Suppressor macrophage treated with lipopolysaccharide for 1 hour (primary cell): Measurements from ENCODE around the gene THAP5.

ENCODE experiments used
- DNase-seq, 3 donors: peaks; one replicate each; pipeline ENCODE4 v3.0.0-alpha.2; 2020 to 2022

THAP5 gene

DNA sequence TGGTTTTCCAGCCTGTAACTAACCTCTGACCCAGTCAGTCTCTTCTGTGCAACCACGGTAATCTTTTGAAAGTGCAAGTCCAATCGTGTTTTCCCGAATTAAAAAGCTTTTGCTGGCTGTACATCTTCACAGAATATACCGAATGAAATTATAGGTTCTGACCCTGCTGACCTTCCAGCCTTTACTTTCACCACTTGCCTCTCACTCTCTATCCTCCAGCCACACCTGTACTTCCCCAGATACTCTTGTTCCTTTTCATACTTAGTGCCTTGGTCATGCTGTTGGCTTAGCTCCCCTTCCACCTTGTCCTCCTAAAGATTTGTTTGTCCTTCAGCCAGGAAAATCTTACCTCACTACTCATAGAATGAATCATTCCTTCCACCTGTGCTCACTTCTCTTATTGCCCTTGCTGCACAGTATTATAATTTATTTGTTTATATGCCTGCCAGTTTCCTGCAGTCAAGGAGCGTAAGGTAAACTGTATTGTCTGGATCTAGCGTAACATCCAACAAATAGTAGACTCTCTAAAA is 41.3 kb downstream of the THAP5 start:
- no peak for DNase-seq

GRCh38 chr7:108526768-108527017 is 42.8 kb downstream of the THAP5 start:
- DNase-seq, result no peak

DNA sequence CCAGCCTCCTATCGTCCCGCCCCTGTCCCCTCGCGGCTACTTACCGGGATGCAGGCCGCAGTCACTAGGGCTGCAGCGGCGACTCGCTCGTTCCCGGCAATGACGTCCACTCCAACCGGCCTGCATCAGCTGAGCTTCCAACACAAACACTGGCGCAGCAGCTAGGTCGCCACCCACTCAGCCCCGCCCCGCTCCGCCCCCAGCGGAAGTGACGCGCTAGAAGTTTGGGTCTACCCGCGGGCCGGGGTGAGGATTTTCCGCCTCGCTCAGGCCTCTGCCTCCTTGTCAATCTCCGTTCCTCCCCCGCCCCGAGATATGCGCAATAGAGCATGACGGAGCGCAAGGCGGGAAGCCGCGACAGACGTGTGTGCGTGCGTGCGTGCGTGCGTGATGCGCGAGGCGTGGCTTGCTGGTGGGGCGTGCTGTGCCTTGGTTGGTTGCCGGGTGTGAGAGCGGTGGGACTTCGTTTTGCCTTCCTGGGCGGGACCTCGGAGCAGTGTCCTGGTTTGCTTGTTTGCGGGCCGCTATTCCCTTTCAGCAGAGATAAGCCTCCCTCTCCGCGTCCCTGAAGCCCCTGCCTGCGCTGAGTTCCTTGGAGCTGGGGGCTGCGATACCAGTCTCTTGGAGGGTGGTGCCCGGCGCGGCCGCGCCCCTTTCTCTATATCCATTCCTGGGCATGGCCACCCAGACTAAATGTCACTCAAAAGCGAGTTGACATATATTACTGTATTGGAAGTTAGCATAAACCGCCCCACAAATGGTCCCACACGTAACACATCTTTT is 43.3 kb downstream of the THAP5 start, which contains the start of gene PNPLA8:
Gene PNPLA8 (minus strand): TSS at position 151 of the 783 bp plus-strand sequence. CDS start 10,644 bp downstream, outside the sequence.
- DNase-seq, result peak; percentile 99 to 100 (median 100)

DNA sequence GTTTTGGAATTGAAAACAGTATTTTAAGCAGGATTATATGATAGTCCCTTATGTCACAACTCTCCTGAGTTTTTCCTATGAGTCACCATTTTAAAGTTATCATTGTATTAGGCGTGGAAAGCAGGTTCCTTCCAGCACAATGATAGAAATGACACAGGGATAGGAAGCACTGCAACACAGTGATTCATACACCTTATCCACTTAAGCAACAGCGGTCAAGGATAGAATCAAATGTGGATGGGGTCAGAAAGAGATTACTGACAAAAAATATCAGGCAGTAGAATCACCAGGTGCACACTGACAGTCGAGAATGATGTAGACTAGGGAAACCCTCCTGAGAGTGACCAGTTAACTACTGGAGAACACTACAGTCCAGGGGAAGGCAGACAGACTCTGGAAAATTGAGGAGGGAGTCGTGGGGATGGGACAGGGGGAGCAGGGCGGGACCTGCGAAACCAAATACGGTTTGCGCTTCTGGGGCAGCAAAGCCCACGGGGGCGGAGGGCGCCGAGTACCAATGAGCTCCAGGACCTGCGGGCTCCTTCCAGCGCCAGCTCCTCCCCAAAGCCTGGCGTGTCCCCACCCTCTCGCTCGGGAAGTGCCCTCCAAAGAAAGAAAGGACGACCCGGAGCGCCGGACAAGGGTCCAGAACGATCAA is 44.0 kb downstream of the THAP5 start:
- DNase-seq, result peak; percentile 85 to 91 (median 91)

DNA sequence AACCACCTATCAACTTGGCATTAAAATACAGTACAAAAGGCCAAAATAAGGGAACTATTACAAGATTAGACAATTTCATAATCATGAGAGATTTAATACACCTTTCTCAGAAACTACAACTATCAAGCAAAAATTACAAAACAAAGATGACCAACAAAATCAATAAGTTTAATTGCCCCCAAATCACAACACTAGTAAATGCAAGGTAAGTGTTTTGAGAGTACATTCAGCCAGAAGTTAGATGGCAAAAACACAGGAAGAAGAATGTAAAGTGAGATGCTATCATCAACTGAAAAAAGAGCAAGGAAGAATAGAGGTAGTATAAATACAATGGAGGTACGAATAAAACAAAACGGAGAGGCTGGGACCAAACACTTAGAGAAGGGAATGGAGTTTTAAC is 46.7 kb downstream of the THAP5 start:
- no peak for DNase-seq

DNA sequence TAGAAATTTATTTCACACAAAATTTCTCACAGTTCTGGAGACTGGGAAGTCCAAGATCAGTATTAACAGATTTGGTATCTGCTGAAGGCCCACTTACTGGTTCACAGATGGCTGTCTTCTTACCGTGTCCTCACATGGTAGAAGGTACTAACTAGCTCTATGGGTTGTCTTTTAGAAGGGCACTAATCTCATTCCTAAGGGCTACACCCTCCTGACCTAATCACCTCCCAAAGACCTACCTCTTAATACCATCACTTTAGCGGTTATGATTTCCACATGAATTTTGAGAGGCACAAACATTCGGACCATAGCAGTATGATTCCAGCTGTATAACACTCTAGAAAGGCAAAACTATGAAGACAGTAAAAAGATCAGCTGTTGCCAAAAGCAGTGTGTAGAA is 51.6 kb downstream of the THAP5 start:
- DNase-seq, result no peak

DNA sequence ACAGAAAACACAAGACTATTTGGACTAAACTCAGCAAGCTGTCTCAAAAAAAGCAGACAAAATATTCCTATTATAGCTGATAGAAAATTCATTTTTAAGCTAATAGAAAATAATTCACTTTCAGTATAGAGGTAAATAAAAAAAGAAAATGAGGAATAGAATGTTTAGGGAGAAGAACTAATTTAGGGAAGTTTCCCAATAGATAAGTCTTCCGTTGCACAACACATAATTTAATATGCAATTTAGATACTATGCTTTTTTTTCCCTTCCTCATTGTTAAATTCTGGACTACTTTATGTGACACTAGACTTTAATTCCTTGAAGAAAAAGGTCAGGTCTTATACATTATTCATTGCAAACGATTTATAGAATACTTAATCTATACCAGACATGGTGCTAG is 53.9 kb downstream of the THAP5 start:
- peak; percentile 17 to 70 (median 67) for DNase-seq

DNA sequence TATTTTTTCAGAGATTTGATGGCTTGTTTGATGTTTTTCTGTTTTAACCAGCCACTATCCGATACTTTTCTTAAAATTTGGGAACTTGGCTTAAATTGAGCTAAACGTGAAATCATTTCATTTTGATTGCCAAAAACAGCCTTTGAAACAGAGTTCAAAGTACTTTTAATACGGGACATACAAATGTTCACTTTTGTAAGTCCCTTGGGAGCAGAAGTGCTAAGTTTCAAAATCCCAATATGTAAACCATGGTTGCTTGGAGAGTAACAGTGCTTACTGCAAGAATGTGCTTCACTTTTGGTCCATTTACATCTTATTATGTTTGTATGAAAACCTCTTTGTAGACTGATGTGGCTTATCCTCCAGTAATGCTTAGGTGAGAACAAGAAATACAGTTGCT is 54.5 kb downstream of the THAP5 start:
- DNase-seq, result no peak
